Fibroblast of skin of scalp (primary cell): ENCODE measurements around the gene KCNB1.

ENCODE experiments used
- DNase-seq: peaks from one replicate; pipeline ENCODE4 v3.0.0-alpha.2; 2013

Gene KCNB1

GRCh38 chr20:49408509-49409104 is 73.9 kb downstream of the KCNB1 start:
- no peak for DNase-seq

GRCh38 chr20:49406666-49407065 is 75.8 kb downstream of the KCNB1 start:
- DNase-seq = no peak

GRCh38 chr20:49405696-49406095 is 76.8 kb downstream of the KCNB1 start:
- DNase-seq = no peak

- DNase-seq = no peak
These were observed 77.3 kb downstream of the KCNB1 start for GRCh38 chr20:49405062-49405683.

GRCh38 chr20:49404461-49404860 is 78.0 kb downstream of the KCNB1 start:
- no peak for DNase-seq

- no peak for DNase-seq
These were observed 78.6 kb downstream of the KCNB1 start for GRCh38 chr20:49403911-49404310.

- DNase-seq = no peak
These were observed 79.5 kb downstream of the KCNB1 start for GRCh38 chr20:49403012-49403411.

GRCh38 chr20:49400904-49401303 is 81.6 kb downstream of the KCNB1 start:
- DNase-seq = peak; percentile 15

GRCh38 chr20:49400410-49400809 is 82.1 kb downstream of the KCNB1 start:
- DNase-seq = peak; percentile 17

GRCh38 chr20:49399329-49399728 is 83.1 kb downstream of the KCNB1 start:
- peak; percentile 17 for DNase-seq

- no peak for DNase-seq
These were observed 83.9 kb downstream of the KCNB1 start for GRCh38 chr20:49398401-49399144.

- DNase-seq = peak; percentile 21
These were observed 84.9 kb downstream of the KCNB1 start for GRCh38 chr20:49397525-49397924.

- DNase-seq = no peak
These were observed 86.2 kb downstream of the KCNB1 start for GRCh38 chr20:49396230-49396629.

GRCh38 chr20:49395659-49396058 is 86.8 kb downstream of the KCNB1 start:
- DNase-seq = no peak

GRCh38 chr20:49395183-49395582 is 87.3 kb downstream of the KCNB1 start:
- no peak for DNase-seq

- DNase-seq = no peak
These were observed 87.7 kb downstream of the KCNB1 start for GRCh38 chr20:49394757-49395156.

GRCh38 chr20:49394264-49394663 is 88.2 kb downstream of the KCNB1 start:
- DNase-seq = no peak

GRCh38 chr20:49393803-49394202 is 88.7 kb downstream of the KCNB1 start:
- DNase-seq = no peak

GRCh38 chr20:49392745-49393144 is 89.7 kb downstream of the KCNB1 start:
- no peak for DNase-seq

GRCh38 chr20:49391404-49392245 is 90.8 kb downstream of the KCNB1 start:
- no peak for DNase-seq

GRCh38 chr20:49389854-49390253 is 92.6 kb downstream of the KCNB1 start:
- no peak for DNase-seq

GRCh38 chr20:49388744-49389143 is 93.7 kb downstream of the KCNB1 start:
- DNase-seq = peak; percentile 20

GRCh38 chr20:49387581-49387939 is 94.9 kb downstream of the KCNB1 start:
- DNase-seq = no peak
